GM13977 (cell line): Measurements from ENCODE around the gene ZGPAT.

ENCODE experiments used
- DNase-seq: peaks from one replicate; pipeline ENCODE4 v3.0.0; 2012; ENCODE audit warnings: low spot score
- CTCF ChIP-seq: IDR thresholded peaks from 2 replicates; pipeline ENCODE4 v1.5.1; 2012; ENCODE audit warnings: mild to moderate bottlenecking, control low read depth; ENCODE audit not compliant: insufficient read depth; ENCODE audit errors: extremely low read depth, missing control alignments
- in situ Hi-C: fragments of 300-500 bp; cut with MboI; formaldehyde crosslinking; loops from one replicate; pipeline ENCODE4 v1.12.0; 2022; ENCODE audit warnings: low sequenced_read_pairs, low pct_unique_long_range_greater_than_20kb, mixed read lengths, inconsistent platforms; ENCODE audit not compliant: unreplicated experiment

Gene ZGPAT

DNA sequence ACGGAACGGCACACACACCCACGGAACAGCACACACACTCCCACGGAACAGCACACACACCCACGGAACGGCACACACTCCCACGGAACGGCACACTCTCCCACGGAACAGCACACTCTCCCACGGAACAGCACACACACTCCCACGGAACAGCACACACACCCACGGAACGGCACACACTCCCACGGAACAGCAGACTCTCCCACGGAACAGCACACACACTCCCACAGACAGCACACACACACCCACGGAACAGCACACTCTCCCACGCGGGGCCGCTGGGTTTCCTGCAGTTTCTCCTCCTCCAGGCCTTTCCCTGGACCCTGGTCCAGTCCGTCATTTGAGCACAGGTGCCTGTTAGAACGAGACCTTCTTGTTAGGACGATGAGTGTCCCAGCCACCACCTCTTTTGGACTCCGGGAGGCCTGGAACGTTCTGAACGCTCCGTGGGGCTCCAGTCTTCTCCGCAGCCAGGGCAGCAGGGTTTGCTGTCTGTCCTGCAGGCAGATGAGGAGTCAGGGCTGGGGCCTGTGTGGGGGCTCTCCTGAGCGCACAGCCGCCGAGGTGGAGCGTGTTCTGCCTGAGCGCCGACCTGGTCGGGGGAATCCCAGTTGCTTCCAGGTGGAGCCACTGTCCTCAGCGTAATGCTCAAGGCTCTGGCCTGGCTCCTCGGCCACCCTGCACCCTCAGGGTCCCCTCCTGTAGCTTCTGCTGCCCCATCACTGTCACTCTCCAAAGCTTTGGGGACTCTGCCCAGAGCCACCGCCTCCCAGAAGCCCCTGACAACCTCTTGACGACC, 29.0 kb upstream of the ZGPAT start:
- no peak for DNase-seq
- no peak for TF ChIP-seq CTCF
- in situ Hi-C loops, result no loop called here

DNA sequence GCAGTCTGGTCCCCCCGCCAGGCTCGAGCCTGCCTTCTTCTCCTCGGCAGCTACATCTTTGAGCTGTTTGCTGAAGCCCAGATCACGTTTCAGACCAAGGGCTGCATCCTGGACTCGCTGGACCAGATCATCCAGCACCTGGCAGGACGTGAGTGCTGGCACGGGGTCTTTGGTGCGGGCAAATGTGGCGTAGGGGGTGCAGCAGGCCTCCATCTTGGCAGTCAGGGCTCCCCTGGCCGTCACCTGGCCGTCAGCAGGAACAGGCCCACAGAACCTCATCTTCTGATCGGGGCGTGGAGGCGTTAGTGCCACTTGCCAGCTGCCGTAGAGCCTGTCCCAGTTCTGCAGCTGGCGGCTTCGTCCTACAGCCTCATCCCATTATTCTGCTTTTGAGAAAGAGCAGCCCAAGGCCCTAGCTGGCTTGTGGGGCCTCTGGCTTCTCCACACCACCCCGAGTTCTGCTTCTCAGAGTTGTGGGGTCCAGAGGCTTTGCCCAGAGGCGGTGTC, 28.0 kb upstream of the ZGPAT start:
- in situ Hi-C loops, result no loop called here
- no peak for DNase-seq
- no peak for TF ChIP-seq CTCF

DNA sequence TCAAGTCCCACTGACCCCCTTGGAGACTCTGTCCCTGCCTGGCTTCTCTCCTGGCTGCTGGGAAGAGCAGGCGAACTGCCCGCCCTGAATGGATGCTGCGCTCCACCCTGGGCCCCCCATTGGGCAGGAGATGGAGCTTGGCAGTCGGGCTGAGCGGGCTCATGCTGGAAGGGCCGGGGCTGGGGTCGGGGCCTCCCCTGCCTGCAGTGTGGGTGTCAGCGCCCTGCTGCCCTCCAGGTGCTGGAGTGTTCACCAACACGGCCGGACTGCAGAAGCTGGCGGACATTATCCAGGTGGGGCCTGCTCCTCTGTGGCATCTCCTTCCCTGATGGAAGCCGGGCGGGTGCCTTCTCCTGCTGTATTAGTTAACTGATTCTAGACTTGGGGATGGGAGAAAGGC, 27.4 kb upstream of the ZGPAT start:
- DNase-seq, result no peak
- in situ Hi-C loops, result no loop called here
- TF ChIP-seq CTCF, result no peak

GRCh38 chr20:63680857-63681608, 26.8 kb upstream of the ZGPAT start:
- in situ Hi-C loops, result no loop called here
- no peak for TF ChIP-seq CTCF
- no peak for DNase-seq

DNA sequence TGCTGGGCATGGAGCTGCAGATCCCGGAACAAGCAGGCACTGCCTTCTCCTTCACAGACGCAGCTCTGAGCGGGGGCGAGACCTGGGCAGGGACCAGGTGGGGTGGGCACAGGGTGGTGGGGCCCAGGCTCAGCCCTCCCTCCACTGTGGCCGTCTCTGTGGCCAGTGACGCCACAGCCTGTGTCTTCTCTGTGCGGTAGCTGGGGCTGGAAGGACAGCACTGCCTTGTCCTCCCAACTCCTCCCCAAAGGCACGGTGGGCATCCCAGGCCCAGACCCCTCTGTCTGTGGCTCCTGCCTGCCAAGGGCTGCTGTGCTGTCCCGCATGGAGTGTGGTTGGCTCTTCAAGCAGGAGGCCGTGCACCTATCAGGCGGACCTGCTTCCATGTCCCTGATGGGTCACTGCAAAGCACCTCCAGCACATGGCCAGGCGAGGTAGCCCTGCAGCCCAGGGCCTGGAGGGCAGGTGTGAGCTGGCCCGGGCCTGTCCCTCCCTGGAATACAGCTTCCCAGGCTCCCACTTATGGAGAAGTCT, 26.2 kb upstream of the ZGPAT start:
- no peak for TF ChIP-seq CTCF
- in situ Hi-C loops, result no loop called here
- DNase-seq, result no peak

DNA sequence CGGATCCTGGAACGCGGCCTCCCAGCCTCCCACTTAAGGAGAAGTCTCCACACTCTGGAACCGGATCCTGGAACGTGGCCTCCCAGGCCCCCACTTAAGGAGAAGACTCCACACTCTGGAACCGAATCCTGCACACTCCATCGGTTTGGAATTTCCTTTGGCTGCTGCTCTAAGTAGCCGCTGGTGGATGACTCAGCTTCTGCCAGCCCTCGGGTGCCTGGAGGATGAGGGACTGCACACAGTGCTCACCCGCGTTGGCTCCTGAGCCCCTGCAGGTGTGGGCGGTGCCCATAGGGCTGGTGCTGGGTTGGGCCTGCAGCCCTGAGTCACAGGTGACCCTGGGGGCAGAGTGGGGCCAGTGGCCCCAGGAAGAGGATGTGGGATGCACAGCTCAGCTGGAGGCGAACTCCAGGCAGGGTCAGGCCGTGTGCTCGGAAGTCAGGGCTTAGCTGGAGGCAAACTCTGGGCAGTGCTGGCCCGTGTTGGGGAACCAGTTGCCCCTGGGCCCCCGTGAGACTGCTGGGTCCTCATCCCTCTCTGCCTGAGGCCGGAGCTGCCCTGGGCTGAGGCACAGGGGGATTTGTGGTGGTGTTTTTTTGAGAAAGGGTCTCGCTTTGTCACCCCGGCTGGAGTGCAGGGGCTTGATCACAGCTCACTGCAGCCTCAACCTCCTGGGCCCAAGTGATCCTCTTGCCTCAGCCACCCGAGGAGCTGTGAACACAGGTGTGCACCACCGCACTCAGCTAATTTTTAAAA, 25.3 kb upstream of the ZGPAT start:
- DNase-seq, result no peak
- in situ Hi-C loops, result no loop called here
- TF ChIP-seq CTCF, result no peak
